ENCODE results near the gene POPDC3.

The POPDC3 gene

GRCh38 chr6:105191351-105191750 is 11.5 kb upstream of the POPDC3 start:
- POLR2A ChIA-PET, result no interaction called here
- no peak for TF ChIP-seq CTCF (IDR thresholded peaks at IDR 0.05; ENCODE audit: insufficient read depth, low read length, missing control alignments)
- H3K4me3 ChIP-seq (ENCODE audit: low read depth, low read length), result no peak overlapping the region
- DNase-seq (ENCODE audit: low read depth, low spot score), result no peak
- CTCF ChIA-PET, result interaction anchor here (1.4 to 1.6 kb wide), 2 partner anchors 10 to 13 kb away, joined by 3 to 5 read pairs; no protein-coding TSS in a partner anchor

- no peak overlapping the region for H3K4me3 ChIP-seq (ENCODE audit: low read depth, low read length)
- TF ChIP-seq CTCF (IDR thresholded peaks at IDR 0.05; ENCODE audit: insufficient read depth, low read length, missing control alignments), result no peak
- DNase-seq (ENCODE audit: low read depth, low spot score), result no peak
- ChIA-PET POLR2A (no interaction called here), CTCF (interaction anchor here (1.5 kb wide), 1 partner anchor 102 kb away, joined by 3 read pairs; no protein-coding TSS in a partner anchor)
Measured at GRCh38 chr6:105189026-105189820, 9.4 kb upstream of the POPDC3 start.

DNA sequence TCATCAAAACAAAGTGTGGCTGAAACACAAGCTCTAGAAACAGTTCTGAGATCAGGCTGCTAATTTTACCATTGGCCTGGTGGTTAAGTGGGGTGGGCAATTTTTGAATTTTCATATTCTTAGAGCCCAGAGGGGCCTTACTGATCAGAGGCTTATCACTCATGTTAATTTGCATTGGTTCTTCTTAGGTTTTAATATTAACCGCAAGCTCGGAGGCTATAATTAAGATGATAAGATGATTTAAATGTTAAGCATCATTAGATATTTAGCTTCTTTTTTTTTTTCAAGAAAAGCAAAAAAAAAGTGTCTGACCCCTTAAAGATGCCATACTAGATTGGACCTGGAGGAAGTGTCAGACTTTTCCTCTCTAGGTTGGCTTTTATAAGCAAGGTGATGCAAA is 8.4 kb upstream of the POPDC3 start:
- H3K4me3 ChIP-seq (ENCODE audit: low read depth, low read length), result no peak overlapping the region
- CTCF ChIA-PET, result interaction anchor here (1.5 kb wide), 1 partner anchor 101 kb away, joined by 3 read pairs; no protein-coding TSS in a partner anchor
- POLR2A ChIA-PET, result no interaction called here
- DNase-seq (ENCODE audit: low read depth, low spot score), result no peak
- no peak for TF ChIP-seq CTCF (IDR thresholded peaks at IDR 0.05; ENCODE audit: insufficient read depth, low read length, missing control alignments)

- H3K4me3 ChIP-seq (ENCODE audit: low read depth, low read length), result no peak overlapping the region
- TF ChIP-seq CTCF (IDR thresholded peaks at IDR 0.05; ENCODE audit: insufficient read depth, low read length, missing control alignments), result no peak
- ChIA-PET CTCF (no interaction called here), POLR2A (no interaction called here)
- DNase-seq (ENCODE audit: low read depth, low spot score), result no peak
Measured at GRCh38 chr6:105186576-105186975, 6.8 kb upstream of the POPDC3 start.

DNA sequence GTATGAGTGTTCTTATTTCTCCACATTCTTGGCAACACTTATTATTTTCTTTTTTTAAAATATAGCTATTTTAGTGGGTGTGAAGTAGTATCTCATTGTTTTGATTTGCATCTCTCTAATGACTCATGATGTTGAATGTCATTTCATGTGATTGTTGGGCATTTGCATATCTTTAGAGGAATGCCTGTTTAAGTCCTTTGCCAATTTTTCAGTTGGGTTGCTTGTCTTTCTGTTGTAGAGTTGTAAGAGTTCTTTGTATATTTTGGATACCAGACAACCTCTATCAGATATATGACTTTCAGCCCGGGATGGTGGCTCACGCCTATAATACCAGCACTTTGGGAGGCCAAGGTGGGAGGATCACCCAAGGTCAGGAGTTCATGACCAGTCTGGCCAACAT is 5.1 kb upstream of the POPDC3 start:
- no peak overlapping the region for H3K4me3 ChIP-seq (ENCODE audit: low read depth, low read length)
- peak; percentile 59 for DNase-seq (ENCODE audit: low read depth, low spot score)
- TF ChIP-seq CTCF (IDR thresholded peaks at IDR 0.05; ENCODE audit: insufficient read depth, low read length, missing control alignments), result no peak
- ChIA-PET CTCF (no interaction called here), POLR2A (no interaction called here)

DNA sequence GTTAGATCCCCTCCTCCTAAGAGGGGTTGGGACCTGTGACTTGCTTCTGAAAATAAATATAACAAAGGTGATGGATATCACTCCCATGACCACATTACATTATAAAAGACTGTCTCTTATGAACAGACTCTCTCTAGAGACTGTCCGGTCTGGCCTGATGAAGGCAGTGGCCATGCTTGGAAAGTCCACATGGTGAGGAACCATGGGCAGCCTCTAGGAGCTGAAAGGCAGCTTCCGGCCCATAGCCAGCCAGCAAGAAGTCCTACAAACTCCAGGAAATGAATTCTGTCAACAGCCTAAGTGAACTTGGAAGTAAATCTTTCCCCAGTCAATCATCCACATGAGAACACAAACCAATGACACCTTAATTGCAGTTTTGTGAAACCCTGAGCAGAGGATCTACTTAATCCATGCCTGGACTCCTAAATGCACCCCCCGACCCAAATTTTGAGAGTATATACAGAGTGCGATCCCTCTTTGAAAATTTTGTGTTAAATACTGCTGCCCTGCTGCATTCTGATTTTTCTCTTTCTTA is 2.2 kb upstream of the POPDC3 start:
- CTCF ChIA-PET, result no interaction called here
- H3K4me3 ChIP-seq (ENCODE audit: low read depth, low read length), result no peak overlapping the region
- POLR2A ChIA-PET, result no interaction called here
- no peak for TF ChIP-seq CTCF (IDR thresholded peaks at IDR 0.05; ENCODE audit: insufficient read depth, low read length, missing control alignments)
- no peak for DNase-seq (ENCODE audit: low read depth, low spot score)
